GM23338 (cell line): Measurements from ENCODE around the gene DCTN2. TPM values are rescaled to one million over a fixed set of nuclear protein-coding genes. Genes with fewer than 3 reads are reported as not detected.

Experiments
- ATAC-seq: fragments of 200-7000 bp; cut with Tn5 transposase; 3 replicates; pipeline ENCODE4 v1.9.1; 2020
- DNase-seq: peaks from one replicate; pipeline ENCODE4 v3.0.0-alpha.2; 2015; ENCODE audit warnings: low spot score
- H2AFZ ChIP-seq: fragments of 200-600 bp; sonication (generic); 2 replicates; pipeline ENCODE4 v1.8.0; 2016; ENCODE audit warnings: antibody characterized with exemption, mild to moderate bottlenecking, moderate library complexity
- H3F3A ChIP-seq: fragments of 200-600 bp; sonication (generic); replicated peaks from 2 replicates; pipeline ENCODE4 v1.8.0; 2017; ENCODE audit warnings: antibody characterized with exemption, mixed run types, low read depth
- H3K27ac ChIP-seq: fragments of 200-600 bp; sonication (generic); 2 replicates; pipeline ENCODE4 v1.6.1; 2016; ENCODE audit warnings: low read depth
- H3K27me3 ChIP-seq: fragments of 200-600 bp; sonication (generic); 2 replicates; pipeline ENCODE4 v1.8.0; 2016; ENCODE audit warnings: mild to moderate bottlenecking, mixed run types, moderate library complexity; ENCODE audit not compliant: insufficient read depth
- H3K36me3 ChIP-seq: fragments of 200-600 bp; sonication (generic); 2 replicates; pipeline ENCODE4 v1.8.0; 2016; ENCODE audit warnings: mild to moderate bottlenecking; ENCODE audit not compliant: insufficient read depth
- H3K4me1 ChIP-seq: fragments of 200-600 bp; sonication (generic); 2 replicates; pipeline ENCODE4 v1.8.0; 2016; ENCODE audit warnings: mild to moderate bottlenecking, moderate library complexity; ENCODE audit not compliant: insufficient read depth
- H3K4me2 ChIP-seq: fragments of 200-600 bp; sonication (generic); 2 replicates; pipeline ENCODE4 v1.7.1; 2017; ENCODE audit warnings: mixed run types
- H3K4me3 ChIP-seq: fragments of 200-600 bp; sonication (generic); 2 replicates; pipeline ENCODE4 v1.6.1; 2016; ENCODE audit warnings: mixed run types
- H3K79me2 ChIP-seq: fragments of 200-600 bp; sonication (generic); replicated peaks from 2 replicates; pipeline ENCODE4 v1.8.0; 2017; ENCODE audit warnings: mild to moderate bottlenecking; ENCODE audit not compliant: insufficient read depth
- H3K9me2 ChIP-seq: fragments of 200-600 bp; sonication (generic); 2 replicates; pipeline ENCODE4 v1.8.0; 2017; ENCODE audit not compliant: insufficient read depth
- H4K20me1 ChIP-seq: fragments of 200-600 bp; sonication (generic); replicated peaks from 2 replicates; pipeline ENCODE4 v1.8.0; 2017; ENCODE audit warnings: mild to moderate bottlenecking; ENCODE audit not compliant: insufficient read depth
- H3K27ac Mint-ChIP-seq: 2 replicates; pipeline ENCODE4 v1.8.0; 2020; ENCODE audit warnings: inconsistent platforms, mild to moderate bottlenecking, moderate library complexity, mixed read lengths
- H3K27me3 Mint-ChIP-seq: 3 replicates; pipeline ENCODE4 v1.8.0; 2022; ENCODE audit warnings: low read depth, mild to moderate bottlenecking, moderate library complexity, mixed read lengths, inconsistent platforms; ENCODE audit not compliant: insufficient read depth, poor library complexity
- H3K36me3 Mint-ChIP-seq: 3 replicates; pipeline ENCODE4 v1.8.0; 2021; ENCODE audit warnings: low read depth, mild to moderate bottlenecking, inconsistent platforms, moderate library complexity, mixed read lengths
- H3K4me1 Mint-ChIP-seq: 3 replicates; pipeline ENCODE4 v1.8.0; 2020; ENCODE audit warnings: mild to moderate bottlenecking, inconsistent platforms, mixed read lengths
- H3K4me3 Mint-ChIP-seq: 3 replicates; pipeline ENCODE4 v1.8.0; 2021; ENCODE audit warnings: moderate library complexity, mild to moderate bottlenecking, inconsistent platforms, mixed read lengths
- H3K9me3 Mint-ChIP-seq: 3 replicates; pipeline ENCODE4 v1.8.0; 2020; ENCODE audit warnings: moderate library complexity, mild to moderate bottlenecking, inconsistent platforms, mixed read lengths
- CREB1 ChIP-seq: fragments of 250-450 bp; sonication (Bioruptor Pico); IDR thresholded peaks from 2 replicates; pipeline ENCODE4 v1.5.0; 2020; ENCODE audit warnings: low read depth, mild to moderate bottlenecking, moderate library complexity
- ETS1 ChIP-seq: IDR thresholded peaks from 2 replicates; pipeline ENCODE4 v1.6.1; 2016; ENCODE audit warnings: antibody characterized with exemption
- EZH2 ChIP-seq: fragments of 200-600 bp; sonication (generic); IDR thresholded peaks from one replicate; pipeline ENCODE4 v1.8.0; 2017; ENCODE audit warnings: antibody characterized with exemption, mild to moderate bottlenecking, low read depth; ENCODE audit not compliant: unreplicated experiment
- JUNB ChIP-seq: IDR thresholded peaks from one replicate; pipeline ENCODE4 v1.6.1; 2016; ENCODE audit warnings: antibody characterized with exemption; ENCODE audit not compliant: unreplicated experiment
- NANOG ChIP-seq: IDR thresholded peaks from 2 replicates; pipeline ENCODE4 v1.6.1; 2016; ENCODE audit warnings: antibody characterized with exemption, borderline replicate concordance
- POLR2AphosphoS5 ChIP-seq: IDR thresholded peaks from 2 replicates; pipeline ENCODE4 v1.6.1; 2016; ENCODE audit warnings: antibody characterized with exemption, low read depth
- REST ChIP-seq: IDR thresholded peaks from one replicate; pipeline ENCODE4 v1.6.1; 2018; ENCODE audit warnings: antibody characterized with exemption; ENCODE audit not compliant: unreplicated experiment
- STAT1 ChIP-seq: IDR thresholded peaks from one replicate; pipeline ENCODE4 v1.6.1; 2016; ENCODE audit warnings: antibody characterized with exemption; ENCODE audit not compliant: unreplicated experiment
- ZNF114 ChIP-seq: fragments of 250-450 bp; sonication (Bioruptor Pico); IDR thresholded peaks from 2 replicates; pipeline ENCODE4 v1.5.0; 2020; ENCODE audit warnings: mild to moderate bottlenecking, moderate library complexity
- ZNF462 ChIP-seq: fragments of 250-450 bp; sonication (Bioruptor Pico); IDR thresholded peaks from 2 replicates; pipeline ENCODE4 v1.5.0; 2020; ENCODE audit warnings: mild to moderate bottlenecking, moderate library complexity
- polyA plus RNA-seq: library from polyadenylated mRNA; unstranded; fragments of >200 nt; fragmentation: Nextera tagmentation; extraction: Ambion mirVana; gene quantifications from 2 replicates; pipeline ENCODE4 v1.2.1, GENCODE V29; 2016
- total RNA-seq: library from RNA; depleted of rRNA; stranded (reverse); fragments of >200 nt; shearing (Covaris generic); gene quantifications from 2 replicates; pipeline ENCODE4 v1.2.3, GENCODE V29; 2014
- TF ChIP-seq, protein P1 (sequence below), 2 experiments: fragments of 200-600 bp in 1 of 2; sonication (generic) in 1 of 2; conservative IDR thresholded peaks; 2 replicates each; pipeline versions ENCODE4 v1.5.1 to v1.6.1; 2016 to 2017; ENCODE audit warnings: antibody characterized with exemption in 2 of 2, low read depth in 2 of 2, mild to moderate bottlenecking in 2 of 2, moderate library complexity in 1 of 2

Gene DCTN2
- total and polyA plus RNA-seq, 2 experiments from 2014 or later, result 56.1 to 157 TPM

GRCh38 chr12:57574795-57575194, 27.8 kb upstream of the DCTN2 start:
- 0 out of 2 replicates have a peak, but pooled peaks cover 2% of the 10 kb centered on the region for H3F3A ChIP-seq
- no peak overlapping the region for H3K27ac ChIP-seq
- peaks cover 64% of the 10 kb centered on the region for H3K36me3 Mint-ChIP-seq
- H3K9me3 Mint-ChIP-seq, result no peaks in the 10 kb centered on the region
- H3K4me1 ChIP-seq, result no peaks in the 10 kb centered on the region
- no peak overlapping the region for H2AFZ ChIP-seq
- TF ChIP-seq CREB1 (CRISPR knock-in tag) (no peak), ZNF114 (CRISPR knock-in tag) (no peak), EZH2 (no peak), ZNF462 (CRISPR knock-in tag) (no peak), POLR2AphosphoS5 (no peak), JUNB (no peak), STAT1 (no peak), ETS1 (no peak), NANOG (no peak), REST (no peak)
- TF ChIP-seq, protein P1, sequence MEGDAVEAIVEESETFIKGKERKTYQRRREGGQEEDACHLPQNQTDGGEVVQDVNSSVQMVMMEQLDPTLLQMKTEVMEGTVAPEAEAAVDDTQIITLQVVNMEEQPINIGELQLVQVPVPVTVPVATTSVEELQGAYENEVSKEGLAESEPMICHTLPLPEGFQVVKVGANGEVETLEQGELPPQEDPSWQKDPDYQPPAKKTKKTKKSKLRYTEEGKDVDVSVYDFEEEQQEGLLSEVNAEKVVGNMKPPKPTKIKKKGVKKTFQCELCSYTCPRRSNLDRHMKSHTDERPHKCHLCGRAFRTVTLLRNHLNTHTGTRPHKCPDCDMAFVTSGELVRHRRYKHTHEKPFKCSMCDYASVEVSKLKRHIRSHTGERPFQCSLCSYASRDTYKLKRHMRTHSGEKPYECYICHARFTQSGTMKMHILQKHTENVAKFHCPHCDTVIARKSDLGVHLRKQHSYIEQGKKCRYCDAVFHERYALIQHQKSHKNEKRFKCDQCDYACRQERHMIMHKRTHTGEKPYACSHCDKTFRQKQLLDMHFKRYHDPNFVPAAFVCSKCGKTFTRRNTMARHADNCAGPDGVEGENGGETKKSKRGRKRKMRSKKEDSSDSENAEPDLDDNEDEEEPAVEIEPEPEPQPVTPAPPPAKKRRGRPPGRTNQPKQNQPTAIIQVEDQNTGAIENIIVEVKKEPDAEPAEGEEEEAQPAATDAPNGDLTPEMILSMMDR (conservative IDR thresholded peaks at IDR 0.05; ENCODE audit: low read depth in 2 of 2), result no peak
- H3K9me2 ChIP-seq, result no peaks in the 10 kb centered on the region
- peaks cover 4% of the 10 kb centered on the region for H3K27me3 Mint-ChIP-seq
- no peaks in the 10 kb centered on the region for H3K79me2 ChIP-seq
- ATAC-seq, result no peak
- H4K20me1 ChIP-seq, result peaks cover 4% of the 10 kb centered on the region; the same call in 1 of the 2 replicates
- DNase-seq, result no peak
- H3K36me3 ChIP-seq, result peaks cover 9% of the 10 kb centered on the region
- H3K4me3 Mint-ChIP-seq, result no peak overlapping the region
- H3K4me1 Mint-ChIP-seq, result no peaks in the 10 kb centered on the region
- no peaks in the 10 kb centered on the region for H3K27me3 ChIP-seq
- H3K4me2 ChIP-seq, result no peak overlapping the region
- no peak overlapping the region for H3K4me3 ChIP-seq
- H3K27ac Mint-ChIP-seq, result no peak overlapping the region
